Measurements from ENCODE around the gene APH1B.
A peak's percentile ranks its signal among the peaks of the same experiment; 100 is the strongest.

Gene APH1B

DNA sequence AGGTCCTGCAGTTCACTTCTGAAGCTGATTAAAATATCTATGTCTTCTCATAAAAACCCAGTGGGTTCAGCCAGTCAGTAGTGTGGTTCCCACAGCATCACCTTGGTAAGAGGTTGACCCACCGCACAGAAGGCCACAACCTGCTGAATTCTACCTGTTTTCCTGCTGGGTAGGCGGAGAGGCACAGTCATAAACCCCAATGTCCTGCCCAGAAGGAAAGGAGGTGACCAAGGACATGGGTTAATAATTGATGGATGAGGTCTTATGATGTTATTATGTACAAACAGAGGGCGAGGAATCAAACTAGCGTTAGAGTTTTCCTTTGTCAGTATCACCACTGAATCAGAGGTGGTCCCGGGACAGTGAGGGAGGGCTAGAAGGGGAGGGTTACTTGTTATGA is 76.5 kb downstream of the APH1B start (continued):
- TF ChIP-seq SCRT1 (tag by site-specific recombination; IDR thresholded peaks at IDR 0.05; ENCODE audit: borderline replicate concordance): no peak
- no peak for TF ChIP-seq KLF7 (tag by site-specific recombination; IDR thresholded peaks at IDR 0.05; ENCODE audit: borderline replicate concordance)
- TF ChIP-seq ZNF24 (tag by site-specific recombination; IDR thresholded peaks at IDR 0.05): no peak
- no peak for TF ChIP-seq ZNF473 (tag by site-specific recombination; IDR thresholded peaks at IDR 0.05)

DNA sequence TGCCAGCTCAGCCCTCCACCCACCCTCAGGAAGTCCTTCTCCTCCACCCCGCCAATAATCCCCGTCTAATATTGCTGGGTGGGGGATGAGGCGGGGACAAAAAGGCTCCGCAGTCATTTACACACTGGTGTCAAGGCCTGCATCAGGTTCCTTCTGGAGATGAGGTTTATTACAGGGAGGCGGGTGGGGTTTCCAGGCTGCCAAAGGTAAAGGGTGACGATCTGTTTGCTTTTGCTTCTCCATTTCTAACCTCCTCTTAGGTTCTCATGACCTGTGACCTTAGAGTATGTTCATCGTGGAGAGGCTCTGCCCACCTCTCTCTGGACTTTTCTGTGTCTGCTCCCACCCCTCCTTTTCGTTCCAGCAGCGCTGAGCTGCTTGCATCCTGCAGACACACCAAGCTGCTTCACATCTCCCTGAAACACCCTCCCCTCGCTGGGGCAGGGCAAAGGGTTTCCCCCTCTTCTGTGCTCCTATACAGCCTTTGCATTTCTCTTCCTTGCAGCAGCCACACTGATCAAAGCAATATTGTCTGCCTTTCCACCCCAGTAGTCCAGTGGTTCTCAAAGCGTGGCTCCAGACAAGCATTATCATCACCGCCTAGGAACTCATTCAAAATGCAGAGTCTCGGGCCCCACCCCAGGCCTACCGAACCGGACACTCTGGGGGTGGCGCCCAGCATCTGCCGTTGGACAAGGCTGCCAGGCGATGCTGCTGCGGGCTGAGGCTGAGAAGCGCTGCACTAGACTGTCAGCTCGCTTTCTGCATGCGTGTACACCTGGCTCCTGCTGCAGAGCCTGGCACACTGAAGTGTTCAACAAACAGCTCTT is 77.6 kb downstream of the APH1B start:
- ChIA-PET CTCF (no interaction called here), POLR2A (no interaction called here)
- H3K36me3 ChIP-seq (ENCODE audit: control insufficient read depth in 2 of 2, insufficient read depth in 1 of 2, low read length in 2 of 2): no peaks in the 10 kb centered on the region
- no peak for TF ChIP-seq BCL11A (tag by site-specific recombination; IDR thresholded peaks at IDR 0.05; ENCODE audit: low read depth)
- peak; percentile 71 for TF ChIP-seq KLF1 (tag by site-specific recombination; IDR thresholded peaks at IDR 0.05)
- TF ChIP-seq ZNF624 (tag by site-specific recombination; IDR thresholded peaks at IDR 0.05): no peak
- TF ChIP-seq, protein P1, sequence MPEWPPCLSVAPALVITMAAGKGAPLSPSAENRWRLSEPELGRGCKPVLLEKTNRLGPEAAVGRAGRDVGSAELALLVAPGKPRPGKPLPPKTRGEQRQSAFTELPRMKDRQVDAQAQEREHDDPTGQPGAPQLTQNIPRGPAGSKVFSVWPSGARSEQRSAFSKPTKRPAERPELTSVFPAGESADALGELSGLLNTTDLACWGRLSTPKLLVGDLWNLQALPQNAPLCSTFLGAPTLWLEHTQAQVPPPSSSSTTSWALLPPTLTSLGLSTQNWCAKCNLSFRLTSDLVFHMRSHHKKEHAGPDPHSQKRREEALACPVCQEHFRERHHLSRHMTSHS (tag by site-specific recombination; IDR thresholded peaks at IDR 0.05): no peak
- no peak for TF ChIP-seq ZNF114 (tag by site-specific recombination; IDR thresholded peaks at IDR 0.05)
- H3K27ac ChIP-seq (ENCODE audit: extremely low read depth, low read depth, low read length): no peak overlapping the region
- H3K4me3 ChIP-seq (ENCODE audit: low read depth, low read length): no peak overlapping the region
- 0 out of 2 replicates have a peak, but pooled peaks cover 3% of the 10 kb centered on the region for H3K4me1 ChIP-seq (ENCODE audit: control insufficient read depth, insufficient read depth, low read length)
- H3K9me3 ChIP-seq (ENCODE audit: control insufficient read depth, insufficient read depth, low read depth, low read length): no peaks in the 10 kb centered on the region

GRCh38 chr15:63357061-63357460 is 79.7 kb downstream of the APH1B start:
- no peak overlapping the region for H3K4me3 ChIP-seq (ENCODE audit: low read depth, low read length)
- H3K36me3 ChIP-seq (ENCODE audit: control insufficient read depth in 2 of 2, insufficient read depth in 1 of 2, low read length in 2 of 2): no peaks in the 10 kb centered on the region
- no peak overlapping the region for H3K27ac ChIP-seq (ENCODE audit: extremely low read depth, low read depth, low read length)
- ChIA-PET CTCF (no interaction called here), POLR2A (interaction anchor here (1.1 kb wide), 1 partner anchor 25 kb away, joined by 3 read pairs; the partner anchor contains the start of gene CA12)
- TF ChIP-seq ZSCAN4 (tag by site-specific recombination; IDR thresholded peaks at IDR 0.05) (no peak), ZNF184 (tag by site-specific recombination; IDR thresholded peaks at IDR 0.05) (no peak), ZNF48 (tag by site-specific recombination; IDR thresholded peaks at IDR 0.05) (no peak)
- H3K9me3 ChIP-seq (ENCODE audit: control insufficient read depth, insufficient read depth, low read depth, low read length): no peaks in the 10 kb centered on the region
- no peaks in the 10 kb centered on the region for H3K4me1 ChIP-seq (ENCODE audit: control insufficient read depth, insufficient read depth, low read length)

- Histone ChIP-seq H3K36me3 (ENCODE audit: control insufficient read depth in 2 of 2, insufficient read depth in 1 of 2, low read length in 2 of 2) (no peaks in the 10 kb centered on the region), H3K27ac (ENCODE audit: extremely low read depth, low read depth, low read length) (no peak overlapping the region), H3K4me1 (ENCODE audit: control insufficient read depth, insufficient read depth, low read length) (no peaks in the 10 kb centered on the region), H3K4me3 (ENCODE audit: low read depth, low read length) (no peak overlapping the region), H3K9me3 (ENCODE audit: control insufficient read depth, insufficient read depth, low read depth, low read length) (no peaks in the 10 kb centered on the region)
- CTCF ChIA-PET: no interaction called here
- POLR2A ChIA-PET: interaction anchor here (1.1 kb wide), 1 partner anchor 24 kb away, joined by 3 read pairs; the partner anchor contains the start of gene CA12
- no peak for TF ChIP-seq KLF7 (tag by site-specific recombination; IDR thresholded peaks at IDR 0.05; ENCODE audit: borderline replicate concordance)
- TF ChIP-seq TRIM28 (IDR thresholded peaks at IDR 0.05; ENCODE audit: borderline replicate concordance, low read length): no peak
- no peak for TF ChIP-seq ZNF174 (tag by site-specific recombination; IDR thresholded peaks at IDR 0.05)
- TF ChIP-seq, protein P2, sequence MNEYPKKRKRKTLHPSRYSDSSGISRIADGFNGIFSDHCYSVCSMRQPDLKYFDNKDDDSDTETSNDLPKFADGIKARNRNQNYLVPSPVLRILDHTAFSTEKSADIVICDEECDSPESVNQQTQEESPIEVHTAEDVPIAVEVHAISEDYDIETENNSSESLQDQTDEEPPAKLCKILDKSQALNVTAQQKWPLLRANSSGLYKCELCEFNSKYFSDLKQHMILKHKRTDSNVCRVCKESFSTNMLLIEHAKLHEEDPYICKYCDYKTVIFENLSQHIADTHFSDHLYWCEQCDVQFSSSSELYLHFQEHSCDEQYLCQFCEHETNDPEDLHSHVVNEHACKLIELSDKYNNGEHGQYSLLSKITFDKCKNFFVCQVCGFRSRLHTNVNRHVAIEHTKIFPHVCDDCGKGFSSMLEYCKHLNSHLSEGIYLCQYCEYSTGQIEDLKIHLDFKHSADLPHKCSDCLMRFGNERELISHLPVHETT (tag by site-specific recombination; IDR thresholded peaks at IDR 0.05): no peak
- TF ChIP-seq, protein P3, sequence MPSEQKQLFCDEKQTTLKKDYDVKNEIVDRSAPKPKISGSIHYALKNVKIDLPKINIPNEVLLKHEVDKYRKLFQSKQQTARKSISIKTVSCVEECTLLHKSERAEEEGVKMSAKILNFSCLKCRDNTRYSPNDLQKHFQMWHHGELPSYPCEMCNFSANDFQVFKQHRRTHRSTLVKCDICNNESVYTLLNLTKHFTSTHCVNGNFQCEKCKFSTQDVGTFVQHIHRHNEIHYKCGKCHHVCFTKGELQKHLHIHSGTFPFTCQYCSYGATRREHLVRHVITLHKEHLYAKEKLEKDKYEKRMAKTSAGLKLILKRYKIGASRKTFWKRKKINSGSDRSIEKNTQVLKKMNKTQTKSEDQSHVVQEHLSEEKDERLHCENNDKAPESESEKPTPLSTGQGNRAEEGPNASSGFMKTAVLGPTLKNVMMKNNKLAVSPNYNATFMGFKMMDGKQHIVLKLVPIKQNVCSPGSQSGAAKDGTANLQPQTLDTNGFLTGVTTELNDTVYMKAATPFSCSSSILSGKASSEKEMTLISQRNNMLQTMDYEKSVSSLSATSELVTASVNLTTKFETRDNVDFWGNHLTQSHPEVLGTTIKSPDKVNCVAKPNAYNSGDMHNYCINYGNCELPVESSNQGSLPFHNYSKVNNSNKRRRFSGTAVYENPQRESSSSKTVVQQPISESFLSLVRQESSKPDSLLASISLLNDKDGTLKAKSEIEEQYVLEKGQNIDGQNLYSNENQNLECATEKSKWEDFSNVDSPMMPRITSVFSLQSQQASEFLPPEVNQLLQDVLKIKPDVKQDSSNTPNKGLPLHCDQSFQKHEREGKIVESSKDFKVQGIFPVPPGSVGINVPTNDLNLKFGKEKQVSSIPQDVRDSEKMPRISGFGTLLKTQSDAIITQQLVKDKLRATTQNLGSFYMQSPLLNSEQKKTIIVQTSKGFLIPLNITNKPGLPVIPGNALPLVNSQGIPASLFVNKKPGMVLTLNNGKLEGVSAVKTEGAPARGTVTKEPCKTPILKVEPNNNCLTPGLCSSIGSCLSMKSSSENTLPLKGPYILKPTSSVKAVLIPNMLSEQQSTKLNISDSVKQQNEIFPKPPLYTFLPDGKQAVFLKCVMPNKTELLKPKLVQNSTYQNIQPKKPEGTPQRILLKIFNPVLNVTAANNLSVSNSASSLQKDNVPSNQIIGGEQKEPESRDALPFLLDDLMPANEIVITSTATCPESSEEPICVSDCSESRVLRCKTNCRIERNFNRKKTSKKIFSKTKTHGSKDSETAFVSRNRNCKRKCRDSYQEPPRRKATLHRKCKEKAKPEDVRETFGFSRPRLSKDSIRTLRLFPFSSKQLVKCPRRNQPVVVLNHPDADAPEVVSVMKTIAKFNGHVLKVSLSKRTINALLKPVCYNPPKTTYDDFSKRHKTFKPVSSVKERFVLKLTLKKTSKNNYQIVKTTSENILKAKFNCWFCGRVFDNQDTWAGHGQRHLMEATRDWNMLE (tag by site-specific recombination; conservative IDR thresholded peaks at IDR 0.05; ENCODE audit: low read depth): no peak
Observed at GRCh38 chr15:63357731-63358130, 80.3 kb downstream of the APH1B start.
